Sigmoid colon (tissue), 7 donors: ENCODE results near the gene UBAP2. TPM values are rescaled to one million over a fixed set of nuclear protein-coding genes. Genes with fewer than 3 reads are reported as not detected.

Source experiments
- DNase-seq: peaks from one replicate; pipeline ENCODE4 v3.0.0-alpha.2; 2019
- H3K27ac ChIP-seq, 4 donors: fragments of 200-600 bp; sonication (generic); one replicate each; pipeline ENCODE4 v1.5.1; 2016 to 2019; ENCODE audit warnings: mild to moderate bottlenecking in 1 of 4
- H3K27me3 ChIP-seq, 3 donors: fragments of 200-600 bp; sonication (generic); one replicate each; pipeline ENCODE4 v1.5.1; 2019; ENCODE audit warnings: mild to moderate bottlenecking in 1 of 3
- H3K36me3 ChIP-seq, 4 donors: fragments of 200-600 bp; sonication (generic); one replicate each; pipeline ENCODE4 v1.5.1; 2016 to 2019
- H3K4me1 ChIP-seq, 4 donors: fragments of 200-600 bp; sonication (generic); one replicate each; pipeline ENCODE4 v1.5.1; 2017 to 2019
- H3K4me3 ChIP-seq, 4 donors: fragments of 200-600 bp; sonication (generic); one replicate each; pipeline ENCODE4 v1.5.1; 2017 to 2019; ENCODE audit warnings: mild to moderate bottlenecking in 2 of 4, moderate library complexity in 1 of 4
- H3K9me3 ChIP-seq, 4 donors: fragments of 200-600 bp in 3 of 4; sonication (generic) in 3 of 4; one replicate each; pipeline versions ENCODE4 v1.5.1 to v1.6.1; 2013 to 2019
- EP300 ChIP-seq, 4 donors: sonication (generic); formaldehyde crosslinking; IDR thresholded peaks; one replicate each; pipeline ENCODE4 v1.6.1; 2017; ENCODE audit warnings: antibody characterized with exemption in 4 of 4
- POLR2A ChIP-seq, 2 donors: fragments of 450-650 bp; IDR thresholded peaks; one replicate each; pipeline ENCODE4 v1.6.1; 2016; ENCODE audit warnings: antibody characterized with exemption in 2 of 2, mild to moderate bottlenecking in 2 of 2, moderate library complexity in 2 of 2
- POLR2AphosphoS5 ChIP-seq, 4 donors: sonication (generic); formaldehyde crosslinking; IDR thresholded peaks; one replicate each; pipeline ENCODE4 v1.6.1; 2017; ENCODE audit warnings: antibody characterized with exemption in 4 of 4
- WGBS, 2 donors: extraction: QIAGEN DNeasy Blood & Tissue Kit; methylation state at CpG; one replicate each; pipeline ENCODE4 v1.1.7; 2013; 5-methylcytosine and 5-hydroxymethylcytosine counted together
- intact Hi-C: fragments of 100-400 bp; cut with DNase I; formaldehyde crosslinking; loops from one replicate; pipeline ENCODE4 v1.15.1; 2023
- polyA plus RNA-seq, 3 donors: library from polyadenylated mRNA; stranded (reverse); fragments of 200-250 nt; gene quantifications; one replicate each; pipeline ENCODE4 v1.2.3, GENCODE V29; 2013
- total RNA-seq, 4 donors: library from RNA; depleted of rRNA; stranded (reverse); fragments of >200 nt; gene quantifications; one replicate each; pipeline ENCODE4 v1.1.0, GENCODE V29; 2016
- TF ChIP-seq, protein P1 (sequence below), 4 experiments: fragments of 450-650 bp in 3 of 4; fragments of 200-600 bp in 1 of 4; IDR thresholded peaks; one replicate each; pipeline ENCODE4 v1.5.1; 2016 to 2019; ENCODE audit warnings: antibody characterized with exemption in 4 of 4, mild to moderate bottlenecking in 3 of 4, moderate library complexity in 2 of 4
- donor health status: healthy with polysubstance abuse.
- donor health status: Bipolar disorder and iron deficiency.
- donor health status: healthy.

UBAP2 gene
- total and polyA plus RNA-seq, 7 donors: 6.6 to 50.4 (median 28.8) TPM

DNA sequence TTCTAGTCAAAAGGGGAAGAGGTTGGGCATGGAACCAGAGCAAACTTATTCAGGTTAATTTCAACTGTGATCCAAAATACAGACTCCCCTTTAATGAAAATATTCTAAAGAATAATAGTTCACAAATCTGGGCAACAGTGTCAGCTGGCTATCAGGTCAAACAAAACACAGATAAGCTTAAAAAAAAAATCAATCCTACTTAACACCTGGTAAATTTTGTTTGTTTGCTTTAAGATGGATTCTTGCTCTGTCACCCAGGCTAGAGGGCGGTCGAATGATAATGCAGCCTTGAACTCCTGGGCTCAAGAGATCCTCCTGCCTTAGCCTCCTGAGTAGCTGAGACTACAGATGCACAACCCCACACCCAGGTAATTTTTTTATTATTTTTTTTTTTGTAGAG is 89.0 kb downstream of the UBAP2 start:
- 89 to 99% methylated on average over 2 of the region's 2 CpGs for WGBS, 2 donors
- H3K4me3 ChIP-seq: no peak overlapping the region
- DNase-seq: no peak

DNA sequence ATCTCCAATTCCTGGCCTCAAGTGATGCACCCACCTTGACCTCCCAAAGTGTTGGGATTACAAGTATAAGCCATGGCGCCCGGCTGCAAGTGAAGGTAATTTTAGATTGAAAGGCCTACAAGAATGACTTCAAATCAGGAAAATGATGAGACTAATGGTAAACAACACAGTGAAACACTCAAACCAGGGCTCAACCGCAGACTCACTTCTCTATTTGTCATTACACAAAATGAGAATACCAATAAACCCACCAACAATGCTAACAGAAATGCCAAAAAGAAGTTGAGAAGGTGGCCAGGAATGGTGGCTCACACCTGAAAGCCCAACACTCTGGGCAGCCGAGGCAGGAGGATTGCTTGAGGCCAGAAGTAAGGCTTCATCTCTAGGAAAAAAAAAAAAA is 92.1 kb downstream of the UBAP2 start:
- H3K9me3 ChIP-seq: no peaks in the 10 kb centered on the region
- intact Hi-C loops: no loop called here
- 81 to 96% methylated on average over 4 of the region's 4 CpGs for WGBS, 2 donors
- no peak for DNase-seq
- TF ChIP-seq EP300 (IDR thresholded peaks at IDR 0.05) (no peak), POLR2AphosphoS5 (IDR thresholded peaks at IDR 0.05) (no peak), POLR2A (IDR thresholded peaks at IDR 0.05) (no peak)
- TF ChIP-seq, protein P1, sequence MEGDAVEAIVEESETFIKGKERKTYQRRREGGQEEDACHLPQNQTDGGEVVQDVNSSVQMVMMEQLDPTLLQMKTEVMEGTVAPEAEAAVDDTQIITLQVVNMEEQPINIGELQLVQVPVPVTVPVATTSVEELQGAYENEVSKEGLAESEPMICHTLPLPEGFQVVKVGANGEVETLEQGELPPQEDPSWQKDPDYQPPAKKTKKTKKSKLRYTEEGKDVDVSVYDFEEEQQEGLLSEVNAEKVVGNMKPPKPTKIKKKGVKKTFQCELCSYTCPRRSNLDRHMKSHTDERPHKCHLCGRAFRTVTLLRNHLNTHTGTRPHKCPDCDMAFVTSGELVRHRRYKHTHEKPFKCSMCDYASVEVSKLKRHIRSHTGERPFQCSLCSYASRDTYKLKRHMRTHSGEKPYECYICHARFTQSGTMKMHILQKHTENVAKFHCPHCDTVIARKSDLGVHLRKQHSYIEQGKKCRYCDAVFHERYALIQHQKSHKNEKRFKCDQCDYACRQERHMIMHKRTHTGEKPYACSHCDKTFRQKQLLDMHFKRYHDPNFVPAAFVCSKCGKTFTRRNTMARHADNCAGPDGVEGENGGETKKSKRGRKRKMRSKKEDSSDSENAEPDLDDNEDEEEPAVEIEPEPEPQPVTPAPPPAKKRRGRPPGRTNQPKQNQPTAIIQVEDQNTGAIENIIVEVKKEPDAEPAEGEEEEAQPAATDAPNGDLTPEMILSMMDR (IDR thresholded peaks at IDR 0.05): no peak
- no peaks in the 10 kb centered on the region for H3K27me3 ChIP-seq
- H3K4me1 ChIP-seq: no peaks in the 10 kb centered on the region
- no peak overlapping the region for H3K27ac ChIP-seq
- no peak overlapping the region for H3K4me3 ChIP-seq
- H3K36me3 ChIP-seq: peaks cover 0 to 51% (median 12%) of the 10 kb centered on the region in 4 donors

More for the DNA sequence above, 89.0 kb downstream of the UBAP2 start:
- Histone ChIP-seq H3K36me3 (peaks cover 0 to 39% (median 6%) of the 10 kb centered on the region in 4 donors), H3K4me1 (no peaks in the 10 kb centered on the region), H3K27ac (no peak overlapping the region), H3K9me3 (no peaks in the 10 kb centered on the region), H3K27me3 (no peaks in the 10 kb centered on the region)
- TF ChIP-seq, protein P1 (IDR thresholded peaks at IDR 0.05): no peak
- TF ChIP-seq POLR2AphosphoS5 (IDR thresholded peaks at IDR 0.05) (no peak), EP300 (IDR thresholded peaks at IDR 0.05) (no peak), POLR2A (IDR thresholded peaks at IDR 0.05) (no peak)
- intact Hi-C loops: no loop called here

DNA sequence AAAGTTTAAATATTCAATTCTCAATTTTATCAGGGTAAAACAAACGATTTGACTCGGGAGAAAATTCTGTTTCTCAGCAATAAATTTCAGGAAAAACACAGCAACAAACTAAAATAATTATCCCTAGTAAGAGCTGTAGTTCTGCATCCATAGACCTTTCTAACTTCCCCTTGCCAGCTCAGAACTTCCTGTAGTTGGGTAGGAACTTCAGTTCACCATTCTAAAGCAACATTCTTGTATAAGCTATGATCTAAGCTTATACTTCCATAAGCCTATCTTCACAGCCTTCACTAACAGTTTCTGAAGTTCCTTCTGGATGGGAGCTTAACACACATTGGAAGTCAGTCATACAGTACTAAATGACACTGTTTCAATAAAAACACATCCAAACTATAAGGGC is 96.6 kb downstream of the UBAP2 start:
- 77 to 86% methylated on average over 2 of the region's 2 CpGs for WGBS, 2 donors
- intact Hi-C loops: no loop called here
- Histone ChIP-seq H3K4me1 (peaks cover 0 to 10% (median 7%) of the 10 kb centered on the region in 4 donors), H3K36me3 (peaks cover 0 to 31% (median 12%) of the 10 kb centered on the region in 4 donors), H3K9me3 (no peaks in the 10 kb centered on the region), H3K4me3 (no peak overlapping the region), H3K27ac (no peak overlapping the region), H3K27me3 (no peaks in the 10 kb centered on the region)
- TF ChIP-seq EP300 (IDR thresholded peaks at IDR 0.05) (no peak), POLR2A (IDR thresholded peaks at IDR 0.05) (no peak), POLR2AphosphoS5 (IDR thresholded peaks at IDR 0.05) (no peak)
- TF ChIP-seq, protein P1 (IDR thresholded peaks at IDR 0.05): no peak
- no peak for DNase-seq

DNA sequence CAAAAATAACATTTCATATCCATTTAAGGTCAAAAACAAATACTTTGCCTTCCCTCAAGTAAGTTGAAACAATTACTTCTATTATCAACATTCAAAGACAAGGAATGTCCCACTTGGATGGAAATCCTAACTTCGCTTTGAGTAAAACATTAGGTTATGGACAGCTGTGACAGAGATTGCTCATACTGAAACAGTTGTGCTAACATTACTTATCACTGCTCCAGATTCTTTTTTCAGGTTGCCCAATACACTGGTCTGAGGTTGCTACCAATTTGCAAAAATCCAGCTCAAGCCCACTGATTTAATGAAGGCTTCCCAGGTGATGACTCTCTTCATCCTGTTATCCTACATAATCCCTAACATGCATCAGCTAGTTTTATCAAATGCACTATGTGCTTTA is 98.3 kb downstream of the UBAP2 start:
- Histone ChIP-seq H3K36me3 (peaks cover 0 to 22% (median 6%) of the 10 kb centered on the region in 4 donors), H3K4me3 (no peak overlapping the region), H3K9me3 (no peaks in the 10 kb centered on the region), H3K27ac (no peak overlapping the region), H3K27me3 (no peaks in the 10 kb centered on the region), H3K4me1 (peaks cover 0 to 23% (median 14%) of the 10 kb centered on the region in 4 donors)
- no peak for DNase-seq
- TF ChIP-seq EP300 (IDR thresholded peaks at IDR 0.05) (no peak), POLR2AphosphoS5 (IDR thresholded peaks at IDR 0.05) (no peak)
- TF ChIP-seq, protein P1 (IDR thresholded peaks at IDR 0.05): no peak
- WGBS, 2 donors: 95 to 100% methylated on average over 1 of the region's 1 CpG
- intact Hi-C loops: no loop called here
